Caco-2 (cell line): ENCODE measurements around the gene VSX1. TPM values are rescaled to one million over a fixed set of nuclear protein-coding genes. Genes with fewer than 3 reads are reported as not detected.

Source experiments
- BruUV-seq: library from RNA; stranded (reverse); fragments of 400-500 nt; replicated peaks from 2 replicates; lab custom pipeline; 2021; lab: Mats Ljungman, UMichigan
- CTCF ChIA-PET: fragments of 300-600 bp; sonication (Branson Sonifier 250); formaldehyde crosslinking; loops from one replicate; lab custom pipeline; 2022; ENCODE audit warnings: antibody characterized with exemption; lab: Charles Lee
- POLR2A ChIA-PET: fragments of 300-600 bp; sonication (Branson Sonifier 250); formaldehyde crosslinking; loops from one replicate; lab custom pipeline; 2022; ENCODE audit warnings: antibody characterized with exemption; lab: Charles Lee
- DNase-seq, 2 experiments: peaks; one replicate each; pipeline versions ENCODE4 v3.0.0 to v3.0.0-alpha.2; 2020 to 2022
- H3K27me3 ChIP-seq: replicated peaks from 2 replicates; pipeline ENCODE4 v1.6.0; 2011; ENCODE audit warnings: low read length; ENCODE audit not compliant: control insufficient read depth, insufficient read depth
- H3K36me3 ChIP-seq: 2 replicates; pipeline ENCODE4 v1.5.1; 2011; ENCODE audit warnings: low read length; ENCODE audit not compliant: control insufficient read depth, insufficient read depth
- H3K4me1 ChIP-seq: fragments of 250-450 bp; sonication (Bioruptor Pico); 2 replicates; pipeline ENCODE4 v1.5.1; 2020; ENCODE audit warnings: mild to moderate bottlenecking
- H3K4me3 ChIP-seq: 2 replicates; pipeline ENCODE4 v1.5.1; 2011; ENCODE audit warnings: low read depth, mild to moderate bottlenecking, control low read depth, low read length
- H3K9me3 ChIP-seq: fragments of 250-450 bp; sonication (Bioruptor Pico); 2 replicates; pipeline ENCODE4 v1.5.1; 2020; ENCODE audit warnings: mild to moderate bottlenecking, moderate library complexity
- H3K27ac Mint-ChIP-seq: one replicate; pipeline ENCODE4 v1.8.0; 2022; ENCODE audit warnings: mixed read lengths; ENCODE audit not compliant: unreplicated experiment
- H3K27me3 Mint-ChIP-seq: one replicate; pipeline ENCODE4 v1.8.0; 2022; ENCODE audit warnings: mixed read lengths; ENCODE audit not compliant: insufficient read depth, unreplicated experiment
- H3K36me3 Mint-ChIP-seq: one replicate; pipeline ENCODE4 v1.8.0; 2022; ENCODE audit warnings: mild to moderate bottlenecking, mixed read lengths; ENCODE audit not compliant: insufficient read depth, unreplicated experiment
- H3K4me1 Mint-ChIP-seq: one replicate; pipeline ENCODE4 v1.8.0; 2022; ENCODE audit warnings: low read depth, mixed read lengths; ENCODE audit not compliant: unreplicated experiment
- H3K4me3 Mint-ChIP-seq: one replicate; pipeline ENCODE4 v1.8.0; 2022; ENCODE audit warnings: mild to moderate bottlenecking, moderate library complexity, mixed read lengths; ENCODE audit not compliant: unreplicated experiment
- H3K9me3 Mint-ChIP-seq: one replicate; pipeline ENCODE4 v1.8.0; 2022; ENCODE audit warnings: mixed read lengths; ENCODE audit not compliant: unreplicated experiment
- CTCF ChIP-seq, 2 experiments: fragments of 200-600 bp in 1 of 2; IDR thresholded peaks; 1 replicate in 1 of 2; 2 replicates in 1 of 2; pipeline versions ENCODE4 v1.5.1 to v1.8.0; 2011 to 2022; ENCODE audit warnings: antibody characterized with exemption in 1 of 2, control low read depth in 1 of 2, inconsistent platforms in 1 of 2, low read depth in 1 of 2, low read length in 1 of 2, mild to moderate bottlenecking in 1 of 2, moderate library complexity in 1 of 2; ENCODE audit not compliant: insufficient read depth in 1 of 2, severe bottlenecking in 1 of 2, unreplicated experiment in 1 of 2
- intact Hi-C: fragments of 100-400 bp; cut with micrococcal nuclease; formaldehyde crosslinking; loops from one replicate; pipeline ENCODE4 v1.10.0; 2022; ENCODE audit not compliant: unreplicated experiment
- total RNA-seq: library from RNA; stranded (reverse); gene quantifications from 2 replicates; pipeline ENCODE4 v1.2.3, GENCODE V29; 2022

Gene VSX1
- total RNA-seq, 1 experiment from 2014 or later, result not detected

GRCh38 chr20:25049261-25050060, 32.5 kb downstream of the VSX1 start:
- Histone ChIP-seq H3K4me3 (no peak overlapping the region), H3K36me3 (peaks cover 2% of the 10 kb centered on the region), H3K27me3 (no peaks in the 10 kb centered on the region), H3K9me3 (no peaks in the 10 kb centered on the region), H3K4me1 (peaks cover 3% of the 10 kb centered on the region)
- peaks cover 3% of the 10 kb centered on the region for H3K4me1 Mint-ChIP-seq
- peak in 1 of 2 experiments; percentile 12 for DNase-seq
- intact Hi-C loops, result no loop called here
- H3K27me3 Mint-ChIP-seq, result no peaks in the 10 kb centered on the region
- H3K27ac Mint-ChIP-seq, result no peak overlapping the region
- H3K9me3 Mint-ChIP-seq, result no peaks in the 10 kb centered on the region
- H3K4me3 Mint-ChIP-seq, result no peak overlapping the region
- peaks cover 26% of the 10 kb centered on the region for H3K36me3 Mint-ChIP-seq
- CTCF ChIA-PET, result no interaction called here
- TF ChIP-seq CTCF (IDR thresholded peaks at IDR 0.05; ENCODE audit: insufficient read depth in 1 of 2, low read depth in 1 of 2, low read length in 1 of 2, severe bottlenecking in 1 of 2, unreplicated experiment in 1 of 2), result no peak
- BruUV-seq, result no TSS peak
- POLR2A ChIA-PET, result no interaction called here

- CTCF ChIA-PET, result no interaction called here
- Mint-ChIP-seq H3K4me1 (no peaks in the 10 kb centered on the region), H3K36me3 (peaks cover 26% of the 10 kb centered on the region), H3K27ac (no peak overlapping the region), H3K27me3 (no peaks in the 10 kb centered on the region), H3K4me3 (no peak overlapping the region), H3K9me3 (no peaks in the 10 kb centered on the region)
- BruUV-seq, result no TSS peak
- intact Hi-C loops, result no loop called here
- no peak for TF ChIP-seq CTCF (IDR thresholded peaks at IDR 0.05; ENCODE audit: insufficient read depth in 1 of 2, low read depth in 1 of 2, low read length in 1 of 2, severe bottlenecking in 1 of 2, unreplicated experiment in 1 of 2)
- DNase-seq, result peak in 1 of 2 experiments; percentile 26
- Histone ChIP-seq H3K4me3 (no peak overlapping the region), H3K9me3 (no peaks in the 10 kb centered on the region), H3K27me3 (no peaks in the 10 kb centered on the region), H3K36me3 (peaks cover 2% of the 10 kb centered on the region), H3K4me1 (no peaks in the 10 kb centered on the region; the same call in 1 of the 2 replicates)
- POLR2A ChIA-PET, result no interaction called here
These were observed 33.4 kb downstream of the VSX1 start for GRCh38 chr20:25048519-25048952.

- H3K27me3 ChIP-seq, result no peaks in the 10 kb centered on the region
These were observed 34.2 kb downstream of the VSX1 start for GRCh38 chr20:25047766-25048165.

More at GRCh38 chr20:25047766-25048165, 34.2 kb downstream of the VSX1 start:
- no TSS peak for BruUV-seq
- Mint-ChIP-seq H3K27ac (no peak overlapping the region), H3K27me3 (no peaks in the 10 kb centered on the region), H3K4me1 (no peaks in the 10 kb centered on the region), H3K36me3 (peaks cover 32% of the 10 kb centered on the region), H3K4me3 (no peak overlapping the region), H3K9me3 (no peaks in the 10 kb centered on the region)
- H3K9me3 ChIP-seq, result no peaks in the 10 kb centered on the region
- DNase-seq, result peak in 1 of 2 experiments; percentile 13
- H3K4me1 ChIP-seq, result no peaks in the 10 kb centered on the region; the same call in 1 of the 2 replicates
- ChIA-PET CTCF (no interaction called here), POLR2A (no interaction called here)
- no peak overlapping the region for H3K4me3 ChIP-seq
- TF ChIP-seq CTCF (IDR thresholded peaks at IDR 0.05; ENCODE audit: insufficient read depth in 1 of 2, low read depth in 1 of 2, low read length in 1 of 2, severe bottlenecking in 1 of 2, unreplicated experiment in 1 of 2), result no peak
- intact Hi-C loops, result no loop called here
- peaks cover 3% of the 10 kb centered on the region for H3K36me3 ChIP-seq
